Pancreas (tissue), 10 donors: ENCODE data around the gene HSPBAP1. TPM values are rescaled to one million over a fixed set of nuclear protein-coding genes. Genes with fewer than 3 reads are reported as not detected.

Source experiments
- ATAC-seq, 4 donors: fragments of 200-7000 bp; cut with Tn5 transposase; one replicate each; pipeline versions ENCODE4 v1.8.0 to v1.9.1; 2020; ENCODE audit warnings: mild to moderate bottlenecking in 4 of 4, moderate library complexity in 4 of 4
- DNase-seq, 6 donors: peaks; one replicate each; pipeline ENCODE4 v3.0.0-alpha.2; 2020
- FAIRE-seq: peaks from 2 replicates; lab custom pipeline; 2012; peaks lifted over from hg19 to GRCh38; lab: Jason Lieb, UNC
- H3K27ac ChIP-seq, 4 donors: fragments of 200-600 bp; sonication (generic); 1 replicate in 3 of 4; 2 replicates in 1 of 4; pipeline versions ENCODE4 v1.5.0 to v1.8.0; 2020
- H3K27me3 ChIP-seq, 4 donors: fragments of 200-600 bp; one replicate each; pipeline ENCODE4 v1.8.0; 2021
- H3K36me3 ChIP-seq, 3 donors: fragments of 200-600 bp; sonication (generic) in 1 of 3; one replicate each; pipeline versions ENCODE4 v1.5.0 to v1.8.0; 2020 to 2021
- H3K4me1 ChIP-seq, 3 donors: fragments of 200-600 bp; one replicate each; pipeline ENCODE4 v1.8.0; 2021
- H3K4me3 ChIP-seq, 4 donors: fragments of 200-600 bp; sonication (generic) in 2 of 4; one replicate each; pipeline versions ENCODE4 v1.5.0 to v1.8.0; 2020 to 2021
- H3K9me3 ChIP-seq, 4 donors: fragments of 200-600 bp; one replicate each; pipeline ENCODE4 v1.8.0; 2021
- CTCF ChIP-seq, 4 donors: fragments of 200-600 bp; sonication (generic) in 3 of 4; IDR thresholded peaks; one replicate each; pipeline versions ENCODE4 v1.5.0 to v1.8.0; 2021; ENCODE audit warnings: antibody characterized with exemption in 4 of 4
- WGBS, 2 donors: extraction: QIAGEN DNeasy Blood & Tissue Kit; methylation state at CpG; one replicate each; pipeline ENCODE4 v1.1.7; 2013; 5-methylcytosine and 5-hydroxymethylcytosine counted together
- intact Hi-C, 3 donors: fragments of 100-400 bp; cut with DNase I; formaldehyde crosslinking; loops; one replicate each; pipeline versions ENCODE4 v1.11.1 to v1.14.2; 2022
- polyA plus RNA-seq, 2 donors: library from polyadenylated mRNA; stranded (reverse); fragments of 200-250 nt; gene quantifications; one replicate each; pipeline ENCODE4 v1.2.3, GENCODE V29; 2013
- total RNA-seq, 6 donors: library from RNA; stranded (reverse); fragmentation: NEBNext Ultra II Directional in 4 of 6; extraction: Animal tissue kit (Norgen Biotek cat#: 25700) in 4 of 6; gene quantifications; one replicate each; pipeline versions ENCODE4 v1.2.1 to v1.2.4, GENCODE V29; 2021 to 2023
- donor health status: healthy with polysubstance abuse.
- donor health status: DM: no; HTN: no; CAD: no; lungs with moderate emphysema.
- donor health status: DM: no; HTN: no; CAD: no.
- donor health status: control.
- donor health status: control.
- donor health status: Bipolar disorder and iron deficiency.
- donor health status: DM: yes; HTN: yes; CAD: no.
- donor health status: DM: no; HTN: no; CAD: no.
- donor health status: DM: no; HTN: no; CAD: no.
- donor health status: DM: yes; HTN: yes; CAD: no.

HSPBAP1 gene
- total and polyA plus RNA-seq, 8 donors, result 3.1 to 20.4 (median 4.6) TPM

- no peak for FAIRE-seq
- no peak for DNase-seq
- intact Hi-C loops, result no loop called here
- Histone ChIP-seq H3K27ac (no peak overlapping the region), H3K9me3 (no peaks in the 10 kb centered on the region), H3K27me3 (no peaks in the 10 kb centered on the region), H3K36me3 (no peaks in the 10 kb centered on the region), H3K4me3 (no peak overlapping the region), H3K4me1 (no peaks in the 10 kb centered on the region)
- 59 to 72% methylated on average over 5 of the region's 5 CpGs for WGBS, 2 donors
- ATAC-seq, result no peak
- no peak for TF ChIP-seq CTCF (IDR thresholded peaks at IDR 0.05)
Measured at GRCh38 chr3:122776675-122777468, 16.8 kb downstream of the HSPBAP1 start.

- Histone ChIP-seq H3K27me3 (no peaks in the 10 kb centered on the region), H3K4me1 (no peaks in the 10 kb centered on the region), H3K9me3 (no peaks in the 10 kb centered on the region), H3K27ac (peak overlapping the region in 1 of 4 donors; percentile 0), H3K36me3 (no peaks in the 10 kb centered on the region), H3K4me3 (no peak overlapping the region)
- WGBS, 2 donors, result 93 to 97% methylated on average over 3 of the region's 3 CpGs
- TF ChIP-seq CTCF (IDR thresholded peaks at IDR 0.05), result no peak
- FAIRE-seq, result no peak
- ATAC-seq, result peak in 1 of 4 donors; percentile 39
- intact Hi-C loops, result no loop called here
- DNase-seq, result no peak
Measured at GRCh38 chr3:122774564-122774963, 19.1 kb downstream of the HSPBAP1 start.

GRCh38 chr3:122773944-122774509 lies 19.6 kb downstream of the HSPBAP1 start:
- no peak overlapping the region for H3K4me3 ChIP-seq
- H3K27ac ChIP-seq, result peak overlapping the region in 1 of 4 donors; percentile 0
- FAIRE-seq (no peak), DNase-seq (no peak), ATAC-seq (peak in 1 of 4 donors; percentile 69)
- no peaks in the 10 kb centered on the region for H3K9me3 ChIP-seq
- H3K36me3 ChIP-seq, result no peaks in the 10 kb centered on the region
- no peaks in the 10 kb centered on the region for H3K4me1 ChIP-seq
- TF ChIP-seq CTCF (IDR thresholded peaks at IDR 0.05), result no peak
- intact Hi-C loops, result no loop called here
- no peaks in the 10 kb centered on the region for H3K27me3 ChIP-seq
- WGBS, 2 donors, result 91% methylated on average over 3 of the region's 3 CpGs

- H3K4me3 ChIP-seq, result no peak overlapping the region
- H3K36me3 ChIP-seq, result no peaks in the 10 kb centered on the region
- no peak for TF ChIP-seq CTCF (IDR thresholded peaks at IDR 0.05)
- no peak for ATAC-seq
- intact Hi-C loops, result no loop called here
- no peaks in the 10 kb centered on the region for H3K4me1 ChIP-seq
- DNase-seq, result no peak
- H3K27me3 ChIP-seq, result no peaks in the 10 kb centered on the region
- FAIRE-seq, result no peak
- H3K27ac ChIP-seq, result no peak overlapping the region
- WGBS, 2 donors, result 96 to 100% methylated on average over 1 of the region's 1 CpG
- H3K9me3 ChIP-seq, result no peaks in the 10 kb centered on the region
Measured at GRCh38 chr3:122772827-122773226, 20.8 kb downstream of the HSPBAP1 start.
